AML-193 (cell line): Measurements from ENCODE around the gene EPC2.
"Not testable (repeated sequence)": the region's sequence is repeated elsewhere in the genome, so short reads cannot be mapped to it uniquely, and the experiment has no call there.

Experiments used
- DNase-seq, 2 experiments: peaks; one replicate each; lab custom pipeline; 2025; lab: John Stamatoyannopoulos, UW

EPC2 gene

GRCh38 chr2:148642112-148642744 is 2.3 kb upstream of the EPC2 start:
- no peak for DNase-seq

DNA sequence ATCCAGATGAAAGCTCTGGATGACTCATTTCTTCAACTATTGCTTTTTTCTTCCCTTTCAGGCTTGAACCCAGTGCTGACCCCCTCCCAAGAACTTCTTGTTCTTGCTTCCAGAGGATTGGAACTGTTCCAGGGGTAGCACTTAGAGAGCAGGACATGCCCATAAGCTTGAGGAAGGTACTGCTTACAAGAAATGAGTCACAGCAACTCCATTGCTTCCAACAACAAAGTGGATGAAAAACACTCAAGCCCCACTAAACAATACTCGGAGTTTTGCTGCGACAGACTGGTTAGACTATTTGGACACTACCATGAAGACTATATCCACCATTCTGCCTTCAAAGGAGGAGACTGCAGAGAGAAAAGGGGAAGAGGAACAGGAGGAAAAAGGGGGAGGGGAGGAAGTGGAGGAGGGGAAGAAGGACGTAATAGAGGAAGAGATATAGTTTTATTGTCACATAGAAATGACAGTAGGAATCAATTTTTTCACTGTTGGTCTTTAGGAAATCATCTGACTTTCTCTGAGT is 1.6 kb upstream of the EPC2 start:
- peak; percentile 62 to 83 for DNase-seq

DNA sequence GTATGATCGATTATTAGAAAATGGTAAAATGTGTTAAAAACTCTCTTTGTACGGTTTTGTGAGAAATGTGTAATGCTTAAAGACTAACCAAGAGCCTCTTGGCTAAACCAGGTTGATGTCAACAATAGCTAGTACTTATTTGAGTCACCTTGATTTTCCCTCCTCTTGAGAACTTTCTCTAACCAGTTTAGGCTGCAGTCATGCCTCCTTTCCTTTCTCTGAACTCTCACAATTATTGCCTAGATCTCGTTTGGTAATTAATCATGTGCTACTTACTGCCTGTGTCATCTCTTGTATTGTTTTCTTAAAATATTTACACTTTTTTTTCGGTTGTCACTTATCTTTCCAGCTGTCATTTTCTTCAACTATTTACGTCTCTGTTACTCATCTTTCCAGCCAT is 1.1 kb upstream of the EPC2 start:
- no peak for DNase-seq

DNA sequence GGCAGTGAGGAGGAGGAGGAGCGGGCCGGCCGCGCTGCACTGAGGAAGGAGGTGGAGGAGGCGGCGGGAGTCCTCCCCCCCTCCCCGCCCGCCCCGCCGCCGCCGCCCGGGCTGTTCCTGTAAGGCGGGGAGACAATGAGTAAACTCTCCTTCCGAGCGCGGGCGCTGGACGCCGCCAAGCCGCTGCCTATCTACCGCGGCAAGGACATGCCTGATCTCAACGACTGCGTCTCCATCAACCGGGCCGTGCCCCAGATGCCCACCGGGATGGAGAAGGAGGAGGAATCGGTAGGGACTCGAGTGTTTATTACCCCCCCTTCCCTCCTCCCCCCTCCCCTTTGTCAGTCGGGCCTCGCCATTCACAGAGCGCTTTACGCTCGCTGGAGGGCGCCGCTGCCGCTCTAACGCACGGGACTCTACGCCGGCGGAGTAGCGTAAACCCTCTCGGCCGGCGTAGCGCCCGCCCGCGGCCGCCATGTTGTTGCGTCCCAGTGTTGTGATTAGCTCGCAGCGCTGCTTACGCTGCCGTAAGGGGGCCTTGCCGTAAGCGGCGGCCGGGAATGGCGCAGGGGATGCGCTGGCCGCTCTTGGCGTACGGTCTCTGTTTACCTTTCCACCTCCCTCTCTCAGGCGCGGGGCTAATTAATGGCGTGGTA is 460 bp downstream of the EPC2 start:
- peak; percentile 83 to 84 for DNase-seq

DNA sequence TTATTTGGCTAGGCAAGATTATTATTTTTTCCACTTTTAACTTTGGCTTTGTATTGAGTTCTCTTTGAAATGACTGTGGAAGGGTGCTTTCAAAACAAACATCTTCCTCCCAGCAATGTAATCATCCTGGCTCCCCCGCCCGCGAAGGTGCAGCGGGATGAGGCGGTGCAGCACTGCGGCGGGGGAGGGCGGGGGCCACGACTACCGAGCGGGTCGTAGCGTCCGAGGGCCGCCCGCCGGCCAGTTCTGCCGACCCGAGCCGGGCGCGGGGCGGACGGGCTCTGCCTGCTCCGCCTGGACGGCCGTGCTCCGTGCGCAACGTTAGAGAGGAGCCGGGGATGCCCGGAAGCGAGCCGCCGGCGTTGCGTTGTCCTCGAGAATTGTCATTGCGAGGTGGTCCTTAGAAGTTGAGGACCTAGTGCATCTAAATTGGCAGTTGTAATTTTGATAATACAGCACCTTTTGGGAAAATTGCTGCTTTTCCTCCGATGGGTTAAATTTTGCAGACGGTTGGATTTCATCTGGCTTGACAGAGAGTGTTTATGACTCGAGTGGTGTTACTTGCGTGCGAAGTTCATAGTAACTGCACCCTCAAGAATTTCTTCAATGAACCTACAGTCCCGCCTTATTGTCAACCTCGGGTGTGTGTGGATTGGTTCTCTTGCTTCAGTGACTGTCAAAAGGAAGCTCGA is 1.1 kb downstream of the EPC2 start:
- DNase-seq = peak; percentile 90 to 95

- DNase-seq = no peak
These were observed 1.6 kb downstream of the EPC2 start for GRCh38 chr2:148646231-148646559.

DNA sequence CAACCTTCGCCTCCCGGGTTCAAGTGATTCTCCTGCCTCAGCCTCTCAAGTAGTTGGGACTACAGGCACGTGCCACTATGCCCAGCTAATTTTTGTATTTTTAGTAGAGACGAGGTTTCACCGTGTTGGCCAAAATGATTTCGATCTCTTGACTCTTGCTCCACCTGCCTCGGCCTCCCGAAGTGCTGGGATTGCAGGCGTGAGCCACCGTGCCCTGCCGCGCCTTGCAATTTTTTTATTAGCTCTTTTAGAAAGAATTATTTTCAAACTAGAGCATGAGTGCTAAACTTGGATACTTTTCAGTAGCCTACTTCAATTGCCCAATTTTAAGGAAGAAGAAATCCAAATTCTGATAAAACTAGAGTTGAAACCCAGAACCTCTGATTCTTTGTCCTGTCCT is 3.2 kb downstream of the EPC2 start:
- not testable (repeated sequence) for DNase-seq

DNA sequence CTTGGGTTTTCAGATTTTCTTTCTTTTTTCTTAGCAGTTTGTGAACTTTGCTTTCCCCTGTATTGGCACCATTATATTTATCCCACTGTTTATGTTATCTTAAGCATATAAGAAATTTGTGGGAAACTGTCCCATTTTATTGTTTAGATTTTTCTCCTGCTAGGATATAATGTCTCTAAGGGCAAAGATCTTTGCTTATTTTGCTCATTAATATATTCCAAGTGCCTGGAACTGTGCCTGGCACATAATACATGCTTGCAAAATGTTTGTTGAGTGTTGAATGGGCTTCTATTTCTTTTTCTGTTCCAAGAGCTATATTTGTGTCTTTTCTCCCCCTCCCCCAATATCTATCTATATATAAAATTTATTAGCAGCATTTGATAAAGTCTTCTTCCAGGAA is 5.4 kb downstream of the EPC2 start:
- DNase-seq = no peak

GRCh38 chr2:148650881-148651280 is 6.3 kb downstream of the EPC2 start:
- DNase-seq = no peak

DNA sequence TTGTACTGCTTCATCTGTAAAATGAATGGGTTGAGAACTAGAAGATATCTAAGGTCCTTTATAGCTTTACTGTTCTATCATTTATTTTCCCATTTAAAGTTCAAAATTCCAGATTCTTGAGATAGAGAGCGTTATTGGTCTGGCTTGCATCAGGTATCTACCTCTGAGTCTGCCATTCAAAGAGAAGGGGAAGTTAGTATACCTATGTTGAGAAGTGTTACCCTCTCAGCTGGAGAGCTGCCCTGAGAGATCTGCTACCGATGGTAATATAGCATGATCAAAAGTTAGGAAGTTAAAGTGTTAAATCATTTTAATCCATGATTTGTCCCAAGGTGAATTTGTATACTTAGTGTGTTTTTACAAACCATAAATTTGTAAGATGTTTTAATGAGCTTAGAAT is 7.4 kb downstream of the EPC2 start:
- DNase-seq = no peak

GRCh38 chr2:148653437-148653836 is 8.9 kb downstream of the EPC2 start:
- DNase-seq = no peak

DNA sequence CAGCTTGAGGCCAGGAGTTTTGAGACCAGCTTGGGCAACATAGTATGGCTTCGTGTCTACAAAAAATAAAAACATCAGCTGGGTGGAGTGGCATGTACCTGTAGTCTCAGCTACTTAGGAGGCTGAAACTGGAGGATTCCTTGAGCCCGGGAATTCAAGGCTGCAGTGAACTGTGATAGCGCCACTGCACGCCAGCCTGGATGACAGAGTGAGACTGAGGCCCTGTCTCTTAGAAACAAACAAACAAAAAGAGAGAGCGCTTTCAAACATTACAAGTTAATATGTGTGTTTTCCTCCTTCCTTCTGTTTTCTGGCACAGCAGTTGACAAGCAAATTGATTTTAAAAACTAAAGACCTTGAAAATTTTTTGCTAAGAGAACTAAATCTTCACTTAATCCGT is 9.9 kb downstream of the EPC2 start:
- DNase-seq = no peak

DNA sequence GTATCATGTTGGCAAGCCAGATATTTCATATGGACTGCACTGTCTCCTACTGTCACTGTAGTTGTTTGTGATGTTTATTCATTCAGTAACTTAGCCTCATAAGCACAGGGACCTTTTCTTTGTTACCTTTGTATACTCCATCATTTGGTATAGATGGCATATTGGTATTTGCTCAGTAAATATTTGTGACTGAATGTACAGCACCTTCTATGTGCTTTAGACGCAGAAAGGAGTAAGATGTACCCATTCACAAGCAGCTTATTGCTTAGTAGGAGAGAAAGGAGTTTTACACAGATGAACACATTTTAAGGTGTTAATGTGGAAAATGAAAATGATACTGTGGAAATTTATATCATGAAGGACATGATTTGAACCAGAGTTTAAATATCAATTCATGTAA is 12.0 kb downstream of the EPC2 start:
- DNase-seq = no peak

DNA sequence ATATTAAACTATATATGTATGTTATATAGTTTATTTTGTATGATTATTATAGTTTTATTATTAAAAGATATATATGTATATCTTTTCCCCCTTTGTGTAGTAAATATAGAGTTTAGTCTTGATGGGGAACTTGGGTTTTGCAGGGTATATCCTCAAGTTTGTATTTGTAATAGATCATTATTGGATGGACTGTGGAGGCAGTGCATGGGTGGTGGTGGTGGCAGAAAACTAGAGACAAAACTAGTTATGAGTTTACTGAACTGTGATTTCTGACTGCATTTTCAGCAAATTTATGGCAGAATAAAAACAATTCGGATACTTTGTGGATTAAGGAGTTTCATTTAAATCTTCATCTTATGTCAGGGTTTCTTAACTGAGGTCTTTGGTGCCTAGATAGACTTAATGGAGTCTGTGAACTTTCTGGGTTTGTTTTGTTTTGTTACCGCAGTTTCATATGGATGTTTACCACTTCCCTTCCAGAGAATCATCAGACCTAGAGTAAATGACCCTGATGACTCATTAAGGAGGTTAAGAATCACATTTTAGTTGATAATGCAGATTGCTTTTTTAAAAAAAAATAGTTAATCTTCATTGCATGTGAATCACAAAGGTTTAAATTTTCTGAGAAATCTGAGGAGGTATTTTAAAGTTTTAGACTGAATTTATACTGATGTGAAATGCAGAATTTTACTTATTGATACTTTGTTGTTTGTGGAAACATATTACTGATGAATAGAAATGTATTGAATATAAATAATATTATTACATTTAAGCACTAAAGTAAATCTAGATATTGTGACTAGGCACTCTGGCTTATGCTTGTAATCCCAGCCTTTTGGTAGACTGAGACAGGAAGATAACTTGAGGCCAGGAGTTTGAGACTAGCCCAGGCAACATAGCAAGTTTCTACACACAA is 14.5 kb downstream of the EPC2 start:
- DNase-seq = peak in 1 of 2 experiments; percentile 8

DNA sequence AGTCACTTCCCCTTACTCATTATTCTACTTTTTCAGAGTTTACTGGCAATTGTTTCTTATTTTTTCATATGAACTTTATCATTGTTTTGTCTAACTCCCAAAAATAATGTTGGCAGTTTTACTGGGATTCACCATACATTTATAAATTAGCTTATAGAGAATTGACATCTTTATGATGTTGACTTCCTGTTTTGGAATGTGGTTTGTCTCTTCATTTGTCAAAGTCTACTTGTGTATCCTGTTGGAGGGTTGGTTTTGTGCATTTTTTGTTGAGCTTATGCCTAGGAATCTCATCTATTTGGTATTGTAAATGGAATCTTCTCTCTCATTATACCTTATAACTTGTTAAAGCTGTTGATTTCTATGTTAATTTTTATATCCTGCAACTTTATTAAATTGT is 16.4 kb downstream of the EPC2 start:
- DNase-seq = no peak

DNA sequence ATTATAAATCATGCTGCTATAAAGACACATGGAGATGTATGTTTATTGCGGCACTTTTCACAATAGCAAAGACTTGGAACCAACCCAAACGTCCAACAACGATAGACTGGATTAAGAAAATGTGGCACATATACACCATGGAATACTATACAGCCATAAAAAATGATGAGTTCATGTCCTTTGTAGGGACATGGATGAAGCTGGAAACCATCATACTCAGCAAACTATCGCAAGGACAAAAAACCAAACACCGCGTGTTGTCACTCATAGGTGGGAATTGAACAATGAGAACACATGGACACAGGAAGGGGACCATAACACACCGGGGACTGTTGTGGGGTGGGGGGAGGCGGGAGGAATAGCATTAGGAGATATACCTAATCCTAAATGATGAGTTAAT is 17.8 kb downstream of the EPC2 start:
- not testable (repeated sequence) for DNase-seq

GRCh38 chr2:148664229-148664628 is 19.7 kb downstream of the EPC2 start:
- DNase-seq = no peak

- no peak for DNase-seq
These were observed 22.0 kb downstream of the EPC2 start for GRCh38 chr2:148666555-148666954.

- no peak for DNase-seq
These were observed 22.7 kb downstream of the EPC2 start for GRCh38 chr2:148667113-148667836.

DNA sequence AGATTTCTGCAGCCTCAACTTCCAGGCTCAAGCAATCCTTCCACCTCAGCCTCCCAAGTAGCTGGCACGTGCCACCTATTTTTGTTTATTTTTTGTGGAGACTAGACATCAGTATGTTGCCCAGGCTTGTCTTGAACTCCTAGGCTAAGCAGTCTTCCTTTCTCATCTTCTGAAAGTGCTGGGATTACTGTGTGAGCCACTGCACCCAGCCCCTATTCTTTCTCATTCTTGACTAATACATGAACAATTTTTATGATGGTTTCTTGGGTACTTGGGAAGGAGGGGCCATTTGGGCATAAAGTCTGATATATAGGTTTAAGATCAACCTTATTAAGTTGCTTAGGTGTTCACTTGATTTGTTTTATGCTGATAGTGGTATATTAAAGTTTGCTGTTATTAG is 26.2 kb downstream of the EPC2 start:
- no peak for DNase-seq
